ENCODE measurements around the gene SEPTIN2. TPM values are rescaled to one million over a fixed set of nuclear protein-coding genes. Genes with fewer than 3 reads are reported as not detected.
A peak's percentile ranks its signal among the peaks of the same experiment; 100 is the strongest.
"Not testable (repeated sequence)": the region's sequence is repeated elsewhere in the genome, so short reads cannot be mapped to it uniquely, and the experiment has no call there.

The SEPTIN2 gene
- total RNA-seq, 4 donors from 2014 or later = 135 to 631 (median 268) TPM

DNA sequence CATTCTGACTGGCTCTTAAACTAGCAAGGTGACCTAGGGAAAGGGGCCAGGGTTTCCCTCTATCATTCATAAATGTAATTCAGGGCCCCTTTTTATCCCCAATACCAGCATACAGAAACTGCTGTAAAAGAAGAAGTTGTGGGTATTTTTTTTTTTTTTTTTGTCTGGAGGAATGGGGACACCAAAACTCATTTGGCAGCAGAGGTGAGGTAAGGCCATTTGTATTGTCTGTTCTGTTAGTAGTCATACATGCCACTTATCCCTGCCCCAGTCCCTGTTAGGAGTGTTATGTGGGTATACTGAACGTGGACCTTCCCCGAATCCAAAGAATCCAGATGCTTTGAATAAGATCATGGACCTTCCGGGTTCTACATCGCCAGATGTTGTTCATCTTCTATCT, 1.7 kb downstream of the SEPTIN2 start:
- TF ChIP-seq, protein P1, sequence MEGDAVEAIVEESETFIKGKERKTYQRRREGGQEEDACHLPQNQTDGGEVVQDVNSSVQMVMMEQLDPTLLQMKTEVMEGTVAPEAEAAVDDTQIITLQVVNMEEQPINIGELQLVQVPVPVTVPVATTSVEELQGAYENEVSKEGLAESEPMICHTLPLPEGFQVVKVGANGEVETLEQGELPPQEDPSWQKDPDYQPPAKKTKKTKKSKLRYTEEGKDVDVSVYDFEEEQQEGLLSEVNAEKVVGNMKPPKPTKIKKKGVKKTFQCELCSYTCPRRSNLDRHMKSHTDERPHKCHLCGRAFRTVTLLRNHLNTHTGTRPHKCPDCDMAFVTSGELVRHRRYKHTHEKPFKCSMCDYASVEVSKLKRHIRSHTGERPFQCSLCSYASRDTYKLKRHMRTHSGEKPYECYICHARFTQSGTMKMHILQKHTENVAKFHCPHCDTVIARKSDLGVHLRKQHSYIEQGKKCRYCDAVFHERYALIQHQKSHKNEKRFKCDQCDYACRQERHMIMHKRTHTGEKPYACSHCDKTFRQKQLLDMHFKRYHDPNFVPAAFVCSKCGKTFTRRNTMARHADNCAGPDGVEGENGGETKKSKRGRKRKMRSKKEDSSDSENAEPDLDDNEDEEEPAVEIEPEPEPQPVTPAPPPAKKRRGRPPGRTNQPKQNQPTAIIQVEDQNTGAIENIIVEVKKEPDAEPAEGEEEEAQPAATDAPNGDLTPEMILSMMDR (IDR thresholded peaks at IDR 0.05) = no peak
- no peak for TF ChIP-seq POLR2A (IDR thresholded peaks at IDR 0.05)
- Histone ChIP-seq H3K36me3 (no peaks in the 10 kb centered on the region), H3K4me1 (no peaks in the 10 kb centered on the region), H3K27me3 (no peaks in the 10 kb centered on the region), H3K9me3 (no peaks in the 10 kb centered on the region), H3K27ac (peak overlapping the region in 1 of 2 donors; percentile 99), H3K4me3 (peak overlapping the region in 1 of 2 donors; percentile 68)
- intact Hi-C loops (cut with DNase I; ENCODE audit: low total_unique reads) = no loop called here
- no peak for DNase-seq

GRCh38 chr2:241318830-241319229, 3.1 kb downstream of the SEPTIN2 start:
- H3K9me3 ChIP-seq; H3K36me3 ChIP-seq; H3K27ac ChIP-seq; H3K4me3 ChIP-seq; H3K27me3 ChIP-seq; DNase-seq; intact Hi-C loops (cut with DNase I; ENCODE audit: low total_unique reads); H3K4me1 ChIP-seq: not testable (repeated sequence)

DNA sequence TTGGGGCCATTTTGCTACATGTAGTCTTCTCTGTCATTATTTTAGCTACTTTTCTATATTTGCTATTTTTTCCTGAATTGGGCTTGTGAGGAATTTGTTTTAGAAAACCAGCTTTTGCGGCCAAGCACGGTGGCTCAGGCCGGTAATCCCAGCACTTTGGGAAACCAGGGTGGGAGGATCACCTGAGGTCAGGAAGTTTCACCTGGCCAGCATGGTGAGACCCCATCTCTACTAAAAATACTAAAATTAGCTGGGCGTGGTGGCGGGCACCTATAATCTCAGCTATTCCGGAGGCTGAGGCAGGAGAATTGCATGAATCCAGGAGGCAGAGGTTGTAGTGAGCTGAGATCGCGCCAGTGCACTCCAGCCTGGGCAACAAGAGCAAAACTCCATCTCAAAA, 4.7 kb downstream of the SEPTIN2 start:
- TF ChIP-seq, protein P1 (IDR thresholded peaks at IDR 0.05) = no peak
- TF ChIP-seq POLR2A (IDR thresholded peaks at IDR 0.05) = no peak
- DNase-seq = no peak
- no peaks in the 10 kb centered on the region for H3K27me3 ChIP-seq
- intact Hi-C loops (cut with DNase I; ENCODE audit: low total_unique reads) = no loop called here
- H3K27ac ChIP-seq = no peak overlapping the region
- no peaks in the 10 kb centered on the region for H3K9me3 ChIP-seq
- no peaks in the 10 kb centered on the region for H3K4me1 ChIP-seq
- no peaks in the 10 kb centered on the region for H3K36me3 ChIP-seq
- no peak overlapping the region for H3K4me3 ChIP-seq

DNA sequence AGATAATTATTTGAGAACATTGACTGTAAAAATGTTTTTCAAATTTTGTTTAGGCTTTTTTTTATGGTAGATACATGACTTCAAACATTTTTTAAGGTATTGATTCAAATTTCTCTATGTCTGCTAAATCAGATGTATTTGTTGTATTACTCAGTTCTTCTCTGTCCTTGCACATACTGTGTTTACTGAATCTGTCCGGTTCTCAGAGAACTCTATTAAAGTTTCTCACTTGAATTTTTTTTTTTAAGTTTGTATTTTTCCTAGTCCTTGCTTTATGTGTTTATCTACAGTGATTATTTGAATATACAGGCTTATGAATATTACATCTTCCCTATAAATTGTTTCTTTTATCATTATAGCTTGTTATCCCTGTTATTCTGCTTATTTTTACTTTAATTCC, 5.3 kb downstream of the SEPTIN2 start:
- Histone ChIP-seq H3K4me1 (no peaks in the 10 kb centered on the region), H3K9me3 (no peaks in the 10 kb centered on the region), H3K27me3 (no peaks in the 10 kb centered on the region), H3K36me3 (no peaks in the 10 kb centered on the region), H3K4me3 (no peak overlapping the region), H3K27ac (no peak overlapping the region)
- intact Hi-C loops (cut with DNase I; ENCODE audit: low total_unique reads) = no loop called here
- TF ChIP-seq, protein P1 (IDR thresholded peaks at IDR 0.05) = no peak
- no peak for TF ChIP-seq POLR2A (IDR thresholded peaks at IDR 0.05)
- DNase-seq = no peak

GRCh38 chr2:241321886-241322285, 6.2 kb downstream of the SEPTIN2 start:
- TF ChIP-seq, protein P1 (IDR thresholded peaks at IDR 0.05) = no peak
- no peak for TF ChIP-seq POLR2A (IDR thresholded peaks at IDR 0.05)
- H3K4me1 ChIP-seq = no peaks in the 10 kb centered on the region

GRCh38 chr2:241323778-241324177, 8.1 kb downstream of the SEPTIN2 start:
- TF ChIP-seq POLR2A (IDR thresholded peaks at IDR 0.05) = no peak
- Histone ChIP-seq H3K27ac (no peak overlapping the region), H3K27me3 (no peaks in the 10 kb centered on the region), H3K36me3 (no peaks in the 10 kb centered on the region), H3K4me1 (no peaks in the 10 kb centered on the region), H3K9me3 (no peaks in the 10 kb centered on the region), H3K4me3 (no peak overlapping the region)
- DNase-seq = no peak
- intact Hi-C loops (cut with DNase I; ENCODE audit: low total_unique reads) = no loop called here

More at GRCh38 chr2:241321886-241322285, 6.2 kb downstream of the SEPTIN2 start:
- Histone ChIP-seq H3K4me3 (no peak overlapping the region), H3K36me3 (no peaks in the 10 kb centered on the region), H3K27ac (no peak overlapping the region), H3K9me3 (no peaks in the 10 kb centered on the region), H3K27me3 (no peaks in the 10 kb centered on the region)
- DNase-seq = no peak
- intact Hi-C loops (cut with DNase I; ENCODE audit: low total_unique reads) = no loop called here

Data from uterus (tissue), 4 donors.